Keratinocyte (primary cell): ENCODE measurements around the gene PSG5. TPM values are rescaled to one million over a fixed set of nuclear protein-coding genes. Genes with fewer than 3 reads are reported as not detected.
"Not testable (repeated sequence)": the region's sequence is repeated elsewhere in the genome, so short reads cannot be mapped to it uniquely, and the experiment has no call there.

ENCODE experiments used
- DNase-seq: peaks from one replicate; pipeline ENCODE4 v3.0.0-alpha.2; 2011; ENCODE audit warnings: low read depth, missing footprints, low spot score
- FAIRE-seq: peaks from 2 replicates; lab custom pipeline; 2011; peaks lifted over from hg19 to GRCh38; lab: Jason Lieb, UNC
- H2AFZ ChIP-seq: 2 replicates; pipeline ENCODE4 v1.6.0; 2012; ENCODE audit warnings: low read length, control low read depth, inconsistent platforms; ENCODE audit not compliant: control insufficient read depth
- H3K27ac ChIP-seq: 2 replicates; pipeline ENCODE4 v1.5.1; 2011; ENCODE audit warnings: low read length; ENCODE audit not compliant: control insufficient read depth, insufficient read depth
- H3K27me3 ChIP-seq: 3 replicates; pipeline ENCODE4 v1.6.0; 2011; ENCODE audit warnings: low read length; ENCODE audit not compliant: control insufficient read depth, insufficient read depth; ENCODE audit errors: extremely low read depth
- H3K36me3 ChIP-seq, 2 experiments: 2 replicates in 1 of 2; 3 replicates in 1 of 2; pipeline ENCODE4 v1.5.1; 2011; ENCODE audit warnings: low read length in 2 of 2, mild to moderate bottlenecking in 1 of 2; ENCODE audit not compliant: control insufficient read depth in 2 of 2, insufficient read depth in 2 of 2; ENCODE audit errors: extremely low read depth in 1 of 2
- H3K4me1 ChIP-seq: 3 replicates; pipeline ENCODE4 v1.5.1; 2011; ENCODE audit warnings: low read length; ENCODE audit not compliant: control insufficient read depth, insufficient read depth; ENCODE audit errors: extremely low read depth
- H3K4me2 ChIP-seq: 3 replicates; pipeline ENCODE4 v1.6.0; 2011; ENCODE audit warnings: low read depth, low read length; ENCODE audit not compliant: control insufficient read depth, insufficient read depth; ENCODE audit errors: extremely low read depth
- H3K4me3 ChIP-seq, 3 experiments: fragments of 200-600 bp in 1 of 3; sonication (generic) in 1 of 3; 2 replicates in 2 of 3; 3 replicates in 1 of 3; pipeline ENCODE4 v1.5.1; 2011 to 2016; ENCODE audit warnings: low read length in 3 of 3, mild to moderate bottlenecking in 3 of 3, control low read depth in 2 of 3, inconsistent platforms in 1 of 3, low read depth in 1 of 3, mixed read lengths in 1 of 3, mixed run types in 1 of 3, moderate library complexity in 1 of 3; ENCODE audit not compliant: control insufficient read depth in 2 of 3, insufficient read depth in 2 of 3; ENCODE audit errors: extremely low read depth in 1 of 3
- H3K79me2 ChIP-seq: 2 replicates; pipeline ENCODE4 v1.6.0; 2012; ENCODE audit warnings: low read length; ENCODE audit not compliant: control insufficient read depth, insufficient read depth
- H3K9ac ChIP-seq: 3 replicates; pipeline ENCODE4 v1.6.0; 2011; ENCODE audit warnings: low read length; ENCODE audit not compliant: control insufficient read depth, insufficient read depth; ENCODE audit errors: extremely low read depth
- H3K9me1 ChIP-seq: 3 replicates; pipeline ENCODE4 v1.6.0; 2011; ENCODE audit warnings: low read length; ENCODE audit not compliant: control insufficient read depth, insufficient read depth; ENCODE audit errors: extremely low read depth
- H3K9me3 ChIP-seq: 2 replicates; pipeline ENCODE4 v1.5.1; 2012; ENCODE audit warnings: low read depth, low read length; ENCODE audit not compliant: control insufficient read depth
- H4K20me1 ChIP-seq: 3 replicates; pipeline ENCODE4 v1.6.0; 2011; ENCODE audit warnings: low read length; ENCODE audit not compliant: control insufficient read depth, insufficient read depth; ENCODE audit errors: extremely low read depth
- dilution Hi-C: fragments of 300-500 bp; cut with MboI; formaldehyde crosslinking; loops from one replicate; pipeline ENCODE4 v1.7.0; 2020; ENCODE audit warnings: low sequenced_read_pairs; ENCODE audit not compliant: extremely low pct_ligation_motif_present
- polyA plus RNA-seq, 5 experiments: library from polyadenylated mRNA; depleted of rRNA in 3 of 5; stranded (reverse) in 3 of 5; stranded (forward) in 1 of 5; unstranded in 1 of 5; fragments of >200 nt; gene quantifications; 1 replicate in 1 of 5; 2 replicates in 3 of 5; 3 replicates in 1 of 5; pipeline versions ENCODE4 v1.2.1 to v1.2.3, GENCODE V29; 2011 to 2012; ENCODE audit warnings: missing spikeins in 2 of 5, low read depth in 1 of 5, low replicate concordance in 1 of 5
- TF ChIP-seq, protein P1 (sequence below), 3 experiments: IDR thresholded peaks in 1 of 3; conservative IDR thresholded peaks in 1 of 3; optimal IDR thresholded peaks in 1 of 3; 2 replicates in 2 of 3; 3 replicates in 1 of 3; pipeline versions ENCODE3 to v1.5.1; 2011; ENCODE audit warnings: low read length in 3 of 3, mild to moderate bottlenecking in 3 of 3, moderate library complexity in 2 of 3, control low read depth in 1 of 3, inconsistent platforms in 1 of 3; ENCODE audit not compliant: insufficient read depth in 2 of 3; ENCODE audit errors: extremely low read depth in 1 of 3

The PSG5 gene
- polyA plus RNA-seq, 1 donor (not counting 4 experiments of a cell fraction or from before 2014, with no cell fraction given), result 5.2 TPM

DNA sequence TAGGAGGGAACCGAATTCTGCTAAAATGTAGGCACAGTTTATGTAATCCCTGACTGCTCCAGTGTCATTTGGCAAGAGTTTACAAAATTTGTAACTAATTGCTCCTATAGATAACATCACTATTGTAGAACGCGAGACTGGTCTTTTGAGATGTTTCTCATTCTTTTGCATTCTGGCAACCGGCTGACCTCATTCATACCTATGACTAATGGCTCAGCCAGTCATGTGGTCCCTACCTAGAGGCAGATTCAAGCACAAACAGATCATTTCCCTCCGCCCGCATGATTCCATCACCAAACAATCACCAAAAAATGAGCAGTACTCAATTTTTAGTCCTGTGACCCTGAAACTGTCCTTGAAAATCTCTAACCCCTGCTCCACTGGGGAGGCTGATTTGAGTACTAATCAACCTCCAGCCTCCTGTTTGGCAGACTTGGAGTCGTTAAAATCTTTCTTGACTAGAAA lies 15.0 kb upstream of the PSG5 start:
- DNase-seq, H3K36me3 ChIP-seq, H4K20me1 ChIP-seq, H3K27me3 ChIP-seq, H3K4me3 ChIP-seq, H3K79me2 ChIP-seq, H3K9me3 ChIP-seq, dilution Hi-C loops, H3K9me1 ChIP-seq, H2AFZ ChIP-seq: not testable (repeated sequence)
- Histone ChIP-seq H3K9ac (peak overlapping the region; percentile 70), H3K4me2 (peak overlapping the region; percentile 67), H3K27ac (peak overlapping the region; percentile 88), H3K4me1 (peaks cover 32% of the 10 kb centered on the region)
- peak; percentile 93 for FAIRE-seq

DNA sequence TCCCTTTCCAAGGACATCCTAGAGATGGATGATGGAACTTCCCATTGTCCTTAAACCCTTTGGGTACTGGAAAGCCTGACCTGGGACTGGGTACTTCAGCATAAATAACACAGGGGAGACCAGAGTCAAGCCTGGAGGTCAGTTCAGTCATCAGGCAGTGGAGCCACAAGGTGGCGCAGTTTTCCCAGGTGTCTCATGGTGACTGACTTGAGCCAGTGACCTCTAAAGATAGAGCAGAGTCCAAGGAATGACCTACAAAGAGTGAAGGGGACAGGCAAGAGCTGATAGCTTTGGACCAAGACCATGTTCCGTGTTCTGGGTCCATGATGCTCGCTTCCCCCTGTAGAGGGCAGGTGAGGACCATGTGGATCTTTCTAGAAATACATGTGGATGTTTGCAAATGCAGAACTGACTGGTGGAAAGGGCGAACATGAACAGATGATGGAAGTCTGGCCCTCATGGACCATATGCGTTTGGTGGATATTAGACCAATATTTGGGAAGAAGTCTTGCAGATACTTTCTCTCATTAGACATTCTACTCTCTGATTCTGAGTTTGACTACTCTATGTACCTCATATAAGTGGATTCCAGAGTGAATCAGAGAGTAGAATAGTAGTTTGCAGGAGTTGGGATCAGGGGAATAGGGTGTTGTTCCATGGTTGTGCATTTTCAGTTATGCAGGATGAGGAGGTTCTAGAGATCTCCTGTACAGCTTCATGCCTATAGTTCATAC lies 12.5 kb upstream of the PSG5 start:
- H3K27ac ChIP-seq, H3K9me1 ChIP-seq, H3K9me3 ChIP-seq, H3K36me3 ChIP-seq, H4K20me1 ChIP-seq, H3K27me3 ChIP-seq, dilution Hi-C loops, H3K9ac ChIP-seq, H2AFZ ChIP-seq, H3K79me2 ChIP-seq, H3K4me2 ChIP-seq, H3K4me3 ChIP-seq, FAIRE-seq, DNase-seq: not testable (repeated sequence)
- peaks cover 32% of the 10 kb centered on the region for H3K4me1 ChIP-seq
- TF ChIP-seq, protein P1, sequence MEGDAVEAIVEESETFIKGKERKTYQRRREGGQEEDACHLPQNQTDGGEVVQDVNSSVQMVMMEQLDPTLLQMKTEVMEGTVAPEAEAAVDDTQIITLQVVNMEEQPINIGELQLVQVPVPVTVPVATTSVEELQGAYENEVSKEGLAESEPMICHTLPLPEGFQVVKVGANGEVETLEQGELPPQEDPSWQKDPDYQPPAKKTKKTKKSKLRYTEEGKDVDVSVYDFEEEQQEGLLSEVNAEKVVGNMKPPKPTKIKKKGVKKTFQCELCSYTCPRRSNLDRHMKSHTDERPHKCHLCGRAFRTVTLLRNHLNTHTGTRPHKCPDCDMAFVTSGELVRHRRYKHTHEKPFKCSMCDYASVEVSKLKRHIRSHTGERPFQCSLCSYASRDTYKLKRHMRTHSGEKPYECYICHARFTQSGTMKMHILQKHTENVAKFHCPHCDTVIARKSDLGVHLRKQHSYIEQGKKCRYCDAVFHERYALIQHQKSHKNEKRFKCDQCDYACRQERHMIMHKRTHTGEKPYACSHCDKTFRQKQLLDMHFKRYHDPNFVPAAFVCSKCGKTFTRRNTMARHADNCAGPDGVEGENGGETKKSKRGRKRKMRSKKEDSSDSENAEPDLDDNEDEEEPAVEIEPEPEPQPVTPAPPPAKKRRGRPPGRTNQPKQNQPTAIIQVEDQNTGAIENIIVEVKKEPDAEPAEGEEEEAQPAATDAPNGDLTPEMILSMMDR (optimal IDR thresholded peaks at IDR 0.05 in 1 of 3, IDR thresholded peaks at IDR 0.05 in 1 of 3, conservative IDR thresholded peaks at IDR 0.05 in 1 of 3; ENCODE audit: extremely low read depth in 1 of 3, insufficient read depth in 2 of 3, low read length in 3 of 3), result peak in 2 of 3 experiments; percentile 7 to 26

DNA sequence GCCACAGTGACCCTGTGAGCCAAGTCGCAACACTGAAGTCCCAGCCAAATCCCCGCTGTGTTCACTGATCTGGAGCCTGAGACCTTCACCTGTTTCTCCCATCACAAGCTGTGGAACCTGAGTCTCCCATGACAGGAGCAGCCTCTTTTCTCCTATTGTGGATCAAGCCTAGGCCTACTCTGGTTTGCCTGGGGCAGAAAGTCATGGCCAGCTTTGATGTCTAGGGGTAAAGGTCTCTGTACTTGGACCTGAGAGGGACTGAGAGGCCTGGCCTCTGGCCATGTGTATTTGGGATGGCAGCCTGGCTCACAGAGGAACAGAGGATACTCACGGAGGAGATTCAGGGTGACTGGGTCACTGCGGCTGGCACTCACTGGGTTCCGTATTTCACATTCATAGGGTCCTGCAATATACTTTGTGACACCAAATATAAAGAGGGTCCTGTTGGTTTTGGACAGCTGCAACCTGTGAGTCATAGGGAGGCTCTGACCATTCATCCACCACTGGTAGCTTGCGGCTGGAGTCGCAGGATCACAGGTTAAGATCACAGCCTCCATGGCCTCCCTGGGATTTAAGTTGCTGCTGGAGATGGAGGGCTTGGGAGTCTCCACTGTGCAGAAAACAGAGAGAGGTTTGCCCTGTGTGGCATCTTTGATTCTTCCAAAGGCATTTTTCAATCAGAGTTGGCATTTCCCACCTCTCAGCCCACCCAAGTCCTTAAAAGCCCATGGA lies 11.5 kb upstream of the PSG5 start:
- FAIRE-seq, H3K27ac ChIP-seq: not testable (repeated sequence)

DNA sequence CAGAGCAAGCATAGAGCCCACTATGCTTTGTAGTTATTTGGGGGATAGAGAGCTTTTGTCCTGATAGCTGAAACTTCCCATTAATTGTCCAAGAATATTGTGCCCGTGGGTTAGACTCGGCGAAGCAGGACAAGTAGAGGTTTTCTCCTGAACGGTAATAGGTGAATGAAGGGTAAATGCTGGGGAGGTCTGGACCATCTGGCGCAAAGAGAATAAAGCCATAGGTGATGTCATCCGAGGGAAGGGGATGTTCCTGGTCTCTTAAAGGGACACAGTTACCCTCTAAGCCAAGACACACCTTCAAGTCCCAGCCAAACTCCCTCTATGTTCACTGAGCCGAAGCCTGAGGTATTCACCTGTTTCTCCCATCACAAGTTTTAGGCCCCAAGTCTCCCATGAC lies 8.1 kb upstream of the PSG5 start:
- H3K4me1 ChIP-seq, FAIRE-seq, H3K4me3 ChIP-seq, dilution Hi-C loops, H3K4me2 ChIP-seq, H3K9me3 ChIP-seq, H2AFZ ChIP-seq, H3K79me2 ChIP-seq, DNase-seq, H3K9ac ChIP-seq, H3K9me1 ChIP-seq, H4K20me1 ChIP-seq, H3K36me3 ChIP-seq, H3K27ac ChIP-seq, H3K27me3 ChIP-seq: not testable (repeated sequence)

More for the DNA sequence above, 11.5 kb upstream of the PSG5 start:
- H3K36me3 ChIP-seq, H3K79me2 ChIP-seq, H3K27me3 ChIP-seq, H4K20me1 ChIP-seq, H3K4me3 ChIP-seq, H3K9me1 ChIP-seq, H3K9me3 ChIP-seq, dilution Hi-C loops, H2AFZ ChIP-seq, H3K9ac ChIP-seq, H3K4me2 ChIP-seq, DNase-seq: not testable (repeated sequence)
- H3K4me1 ChIP-seq, result peaks cover 25% of the 10 kb centered on the region
